GM21367 (cell line): Measurements from ENCODE around the gene MRPL54.
"Not testable (repeated sequence)": the region's sequence is repeated elsewhere in the genome, so short reads cannot be mapped to it uniquely, and the experiment has no call there.

Experiments used
- ATAC-seq: cut with Tn5 transposase; IDR thresholded peaks from one replicate; pipeline ENCODE4 v1.9.1; 2021; ENCODE audit not compliant: unreplicated experiment

The MRPL54 gene

DNA sequence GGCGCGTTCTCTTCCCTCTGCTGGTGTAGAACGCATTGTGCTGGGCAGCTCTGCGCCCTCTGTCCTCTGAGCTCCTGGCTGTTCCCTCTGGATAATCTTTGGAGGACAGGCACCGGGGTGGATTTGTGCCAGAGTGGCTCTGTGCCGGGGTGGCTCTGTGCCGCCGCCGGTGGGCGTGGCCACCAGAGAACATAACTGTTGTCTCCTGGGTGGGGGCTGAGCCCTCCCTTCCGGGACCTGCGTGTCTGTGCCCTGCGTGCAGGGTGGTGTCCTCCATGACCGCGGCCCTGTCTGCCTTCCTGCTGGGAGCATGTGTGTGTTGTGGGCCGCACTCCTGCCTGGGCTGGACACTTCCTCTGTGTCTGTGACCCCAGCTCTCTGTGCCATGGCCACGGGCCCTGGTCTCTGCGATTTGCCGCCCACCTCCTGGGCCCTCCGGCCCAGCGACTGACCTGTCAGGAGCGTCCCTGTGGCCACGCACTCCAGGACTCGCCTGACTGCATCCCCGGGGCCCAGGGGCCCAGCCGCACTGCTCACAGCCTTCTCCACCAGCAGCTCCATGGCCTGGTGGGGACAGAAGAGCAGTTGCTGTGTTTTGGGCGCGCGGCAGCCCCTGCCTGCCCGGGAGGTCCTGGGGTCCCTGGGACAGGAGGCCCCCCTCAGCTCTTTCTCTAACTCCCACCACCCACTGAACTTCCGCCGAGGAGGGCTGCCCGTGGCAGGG is 46.1 kb downstream of the MRPL54 start:
- no peak for ATAC-seq

GRCh38 chr19:3809881-3810707 is 47.6 kb downstream of the MRPL54 start:
- ATAC-seq: no peak

DNA sequence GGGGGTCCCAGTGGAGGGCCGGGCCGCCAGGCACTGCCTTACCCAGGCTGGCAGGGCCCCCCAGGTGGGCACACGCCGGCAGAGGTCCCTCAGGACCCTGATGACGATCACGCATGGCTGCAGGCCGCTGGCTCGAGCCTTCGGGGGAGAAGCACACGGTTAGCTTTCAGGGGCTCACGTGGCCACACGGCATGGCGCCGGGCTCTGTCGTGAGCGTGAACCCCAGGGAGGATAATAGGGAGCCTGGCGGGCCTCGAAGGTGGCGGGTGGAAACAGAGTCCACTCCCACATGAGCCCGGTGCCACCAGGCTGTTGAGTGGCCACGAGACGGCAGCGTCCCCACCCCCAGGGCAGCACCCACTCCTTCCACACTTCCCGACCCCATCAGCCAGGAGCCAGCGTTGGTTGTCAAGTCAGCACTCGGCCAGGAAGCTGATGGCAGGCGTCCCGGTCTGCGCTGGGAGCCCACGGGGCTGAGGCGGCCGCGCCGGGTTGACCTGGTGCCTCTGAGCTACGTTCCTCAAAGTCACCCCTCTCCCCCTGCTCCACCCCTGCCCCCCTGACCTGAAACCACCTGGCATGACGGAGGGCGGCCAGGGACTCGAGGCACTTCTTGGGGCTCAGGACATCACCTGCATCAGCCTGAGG is 48.4 kb downstream of the MRPL54 start:
- ATAC-seq: no peak

DNA sequence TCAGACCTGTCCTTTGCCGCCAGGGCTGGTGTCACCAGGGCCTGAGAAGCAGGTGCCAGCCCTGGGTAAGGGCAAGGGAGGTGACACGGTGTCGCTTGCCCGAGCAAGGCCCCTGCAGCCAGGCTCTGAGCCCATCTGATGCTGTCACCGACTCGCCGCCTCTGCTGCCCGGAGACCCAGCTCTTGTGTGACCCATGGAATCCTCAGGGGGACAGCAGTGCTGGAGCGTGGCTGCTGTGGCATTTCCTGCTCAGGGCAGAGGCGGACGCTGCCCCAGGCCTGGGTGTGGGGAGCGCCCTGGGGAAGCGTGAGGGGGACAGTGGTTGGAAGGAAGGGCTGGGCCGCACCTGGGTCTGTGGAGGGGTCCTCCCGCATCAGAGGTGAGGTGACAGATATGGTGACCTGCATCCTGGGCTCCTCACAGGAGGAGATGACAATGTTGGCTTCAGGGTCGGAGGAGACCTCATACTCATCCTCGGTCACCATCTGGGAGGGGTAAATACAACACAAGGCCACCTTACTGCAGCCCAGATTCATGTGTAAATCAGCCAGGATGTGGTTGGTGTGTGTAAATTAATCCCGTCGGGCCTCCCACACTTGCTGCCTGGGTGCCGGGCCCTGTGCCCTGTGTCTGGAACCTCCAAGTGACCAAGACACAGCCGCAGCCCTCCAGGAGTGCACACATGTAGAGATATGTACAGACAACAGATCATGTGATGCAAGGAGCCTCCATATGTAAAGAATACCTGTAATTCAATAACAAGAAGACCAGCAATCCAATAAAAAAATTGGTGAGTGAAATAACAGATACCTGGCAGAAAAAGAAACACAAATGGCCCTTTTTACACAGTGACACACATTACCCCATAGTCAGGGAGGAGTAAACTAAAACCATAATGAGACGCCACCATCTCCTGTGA is 51.3 kb downstream of the MRPL54 start:
- no peak for ATAC-seq

GRCh38 chr19:3814648-3815047 is 52.2 kb downstream of the MRPL54 start:
- ATAC-seq: no peak

DNA sequence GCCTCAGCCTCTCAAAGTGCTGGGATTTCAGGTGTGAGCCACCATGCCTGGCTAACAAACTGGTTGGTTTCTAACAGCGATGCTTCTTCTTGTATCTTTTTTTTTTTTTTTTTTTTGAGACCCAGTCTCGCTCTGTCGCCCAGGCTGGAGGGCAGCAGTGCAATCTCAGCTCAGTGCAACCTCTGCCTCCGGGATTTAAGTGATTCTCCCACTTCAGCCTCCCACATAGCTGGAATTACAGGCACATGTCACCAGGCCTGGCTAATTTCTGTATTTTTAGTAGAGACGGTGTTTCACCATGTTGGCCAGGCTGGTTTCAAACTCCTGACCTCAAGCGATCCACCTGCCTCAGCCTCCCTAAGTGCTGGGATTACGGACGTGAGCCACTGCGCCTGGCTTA is 53.7 kb downstream of the MRPL54 start:
- not testable (repeated sequence) for ATAC-seq

DNA sequence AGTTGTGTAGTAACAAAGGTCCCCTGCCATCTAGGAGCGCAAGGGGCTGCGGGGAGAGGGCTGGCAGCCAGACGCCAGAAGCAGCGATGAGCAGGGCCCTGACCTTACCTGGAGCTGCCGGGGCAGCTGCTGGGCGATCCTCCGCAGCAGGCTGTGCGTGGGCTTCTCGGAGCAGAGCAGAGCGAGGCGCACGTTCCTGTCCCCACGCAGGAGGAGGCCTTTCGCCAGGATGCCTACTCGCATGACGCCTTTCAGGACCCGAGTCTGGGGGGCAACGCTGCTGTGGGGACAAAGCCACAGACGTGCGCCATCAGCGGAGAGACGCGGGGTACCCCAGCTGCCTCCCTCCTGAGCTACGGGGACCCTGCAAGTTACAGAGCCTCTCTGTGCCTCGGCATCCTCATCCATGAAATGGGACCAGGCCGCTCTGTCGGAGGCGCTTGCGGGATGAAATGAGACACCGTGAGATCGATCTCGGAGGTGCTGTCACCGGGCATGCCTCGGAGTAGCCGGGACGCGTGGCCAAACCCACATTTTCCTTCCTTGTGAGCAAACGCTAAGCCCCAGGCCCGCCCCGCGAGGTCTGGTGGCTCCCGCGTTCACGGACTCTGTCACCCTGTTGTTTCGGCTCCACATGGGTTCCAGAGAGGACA is 54.2 kb downstream of the MRPL54 start:
- no peak for ATAC-seq
